ENCODE measurements around the gene WDFY4. TPM values are rescaled to one million over a fixed set of nuclear protein-coding genes. Genes with fewer than 3 reads are reported as not detected.

WDFY4 gene
- total and polyA plus RNA-seq, 4 donors, result 0.57 to 7.1 (median 2.0) TPM

GRCh38 chr10:48657416-48657815 lies 27.3 kb upstream of the WDFY4 start (continued):
- no peak for TF ChIP-seq CTCF (IDR thresholded peaks at IDR 0.05; ENCODE audit: low read depth, low read length, missing input control)
- no peak for TF ChIP-seq YY1 (IDR thresholded peaks at IDR 0.05)
- no peak for TF ChIP-seq REST (IDR thresholded peaks at IDR 0.05)
- no peak for TF ChIP-seq JUND (IDR thresholded peaks at IDR 0.05)

DNA sequence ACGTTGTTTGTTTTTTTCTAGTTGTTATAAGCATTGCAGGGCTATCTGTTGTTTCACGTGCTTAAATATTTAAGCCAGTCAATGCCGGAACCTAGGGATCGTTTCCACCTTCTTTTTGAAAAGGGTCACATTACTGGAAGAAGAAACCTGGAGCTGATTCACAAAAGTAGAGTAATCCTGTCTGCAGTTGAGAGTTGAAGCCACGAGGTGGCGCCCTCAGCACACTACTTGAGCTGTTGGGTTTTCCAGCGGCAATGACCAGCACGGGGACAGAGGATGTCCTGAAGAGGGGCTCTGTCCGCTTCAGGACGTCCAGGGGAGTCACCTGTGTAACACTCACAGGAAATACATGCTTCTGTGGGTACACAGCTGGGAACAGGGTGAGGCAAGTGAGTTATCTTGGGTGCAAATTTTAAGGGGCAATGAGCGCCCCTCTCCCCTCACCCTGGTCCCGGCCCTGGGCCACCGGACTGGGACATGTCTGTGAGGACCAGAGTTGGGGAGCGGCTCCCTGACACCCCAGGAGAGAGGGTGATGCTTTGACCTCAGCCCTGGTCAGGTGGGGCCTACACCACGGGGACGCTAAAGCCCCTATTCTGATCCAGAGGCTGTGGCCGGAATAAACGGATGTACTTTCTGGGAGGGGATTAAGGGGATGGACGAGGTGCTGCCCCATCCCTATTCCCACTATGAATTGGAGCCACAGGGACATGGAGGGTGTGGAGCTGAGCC lies 26.3 kb upstream of the WDFY4 start:
- Histone ChIP-seq H3K9me3 (ENCODE audit: control insufficient read depth in 4 of 4, low read length in 3 of 4) (no peaks in the 10 kb centered on the region), H3K27me3 (ENCODE audit: control insufficient read depth in 4 of 4, insufficient read depth in 4 of 4, low read length in 3 of 4) (no peaks in the 10 kb centered on the region), H3K4me1 (ENCODE audit: control insufficient read depth in 4 of 4, insufficient read depth in 4 of 4, low read length in 3 of 4) (peaks cover 3 to 16% (median 10%) of the 10 kb centered on the region in 4 donors), H3K4me3 (ENCODE audit: low read depth in 1 of 3, low read length in 3 of 3) (no peak overlapping the region), H3K36me3 (ENCODE audit: control insufficient read depth in 4 of 4, insufficient read depth in 3 of 4, low read depth in 1 of 4, low read length in 3 of 4) (no peaks in the 10 kb centered on the region), H3K27ac (ENCODE audit: low read depth in 1 of 2, low read length in 2 of 2) (no peak overlapping the region), H3K9ac (ENCODE audit: low read depth in 1 of 2, low read length in 2 of 2) (no peak overlapping the region)
- DNase-seq (ENCODE audit: low spot score), result peak; percentile 74
- WGBS, result 33% methylated on average over 19 of the region's 19 CpGs
- TF ChIP-seq GABPA (IDR thresholded peaks at IDR 0.05 in 1 of 2, conservative IDR thresholded peaks at IDR 0.05 in 1 of 2) (no peak), RAD21 (IDR thresholded peaks at IDR 0.05) (peak; percentile 89 to 95), NR2F2 (IDR thresholded peaks at IDR 0.05) (no peak), RXRA (IDR thresholded peaks at IDR 0.05) (no peak), CTCF (IDR thresholded peaks at IDR 0.05; ENCODE audit: low read depth, low read length, missing input control) (peak; percentile 87), REST (IDR thresholded peaks at IDR 0.05) (no peak), ZBTB33 (IDR thresholded peaks at IDR 0.05) (no peak), HNF4G (IDR thresholded peaks at IDR 0.05) (no peak)

All from liver (tissue), 9 donors.